NCI-H2107 (cell line): ENCODE data around the gene NRM.
"Not testable (repeated sequence)": the region's sequence is repeated elsewhere in the genome, so short reads cannot be mapped to it uniquely, and the experiment has no call there.

ENCODE experiments used
- DNase-seq: peaks from one replicate; lab custom pipeline; 2025; lab: John Stamatoyannopoulos, UW

NRM gene

DNA sequence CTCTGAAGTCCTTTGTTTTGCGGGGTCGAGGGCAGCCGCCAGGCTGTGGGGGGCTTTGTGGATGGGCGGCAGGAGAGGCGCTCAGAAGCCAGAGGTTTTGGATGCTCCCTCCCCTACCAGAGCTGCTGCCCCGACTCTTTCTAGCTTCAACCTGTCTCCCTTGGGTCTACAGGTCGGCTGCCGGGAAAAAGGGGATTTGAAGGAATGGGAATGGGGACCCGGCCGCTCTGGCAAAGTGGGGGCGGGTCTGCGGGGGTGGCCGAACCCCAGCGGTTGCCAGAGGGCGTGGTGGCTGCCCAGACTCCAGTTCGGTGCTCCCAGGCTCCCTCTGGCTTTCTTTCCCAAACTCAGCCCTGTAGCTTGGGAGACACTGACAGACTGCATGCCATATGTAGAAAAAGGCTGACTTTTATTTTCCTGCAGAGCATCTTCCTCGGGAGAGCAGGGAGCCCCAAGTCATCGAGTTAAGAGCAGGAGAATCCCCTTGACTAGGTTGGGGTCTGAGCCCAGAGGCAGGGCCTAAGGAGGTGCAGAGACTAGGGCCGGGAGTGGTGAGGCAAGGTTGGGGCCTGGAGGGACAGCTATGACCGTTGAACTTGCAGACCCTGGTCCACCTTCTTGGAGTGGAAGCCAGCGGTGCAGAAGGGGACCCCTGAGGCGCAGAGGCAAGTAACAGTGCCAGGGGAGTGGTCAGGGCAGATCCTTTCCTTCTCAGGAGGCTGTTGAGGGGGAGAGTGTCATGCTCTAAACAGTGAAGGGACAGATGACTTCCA, 2.9 kb downstream of the NRM start:
- DNase-seq: no peak

DNA sequence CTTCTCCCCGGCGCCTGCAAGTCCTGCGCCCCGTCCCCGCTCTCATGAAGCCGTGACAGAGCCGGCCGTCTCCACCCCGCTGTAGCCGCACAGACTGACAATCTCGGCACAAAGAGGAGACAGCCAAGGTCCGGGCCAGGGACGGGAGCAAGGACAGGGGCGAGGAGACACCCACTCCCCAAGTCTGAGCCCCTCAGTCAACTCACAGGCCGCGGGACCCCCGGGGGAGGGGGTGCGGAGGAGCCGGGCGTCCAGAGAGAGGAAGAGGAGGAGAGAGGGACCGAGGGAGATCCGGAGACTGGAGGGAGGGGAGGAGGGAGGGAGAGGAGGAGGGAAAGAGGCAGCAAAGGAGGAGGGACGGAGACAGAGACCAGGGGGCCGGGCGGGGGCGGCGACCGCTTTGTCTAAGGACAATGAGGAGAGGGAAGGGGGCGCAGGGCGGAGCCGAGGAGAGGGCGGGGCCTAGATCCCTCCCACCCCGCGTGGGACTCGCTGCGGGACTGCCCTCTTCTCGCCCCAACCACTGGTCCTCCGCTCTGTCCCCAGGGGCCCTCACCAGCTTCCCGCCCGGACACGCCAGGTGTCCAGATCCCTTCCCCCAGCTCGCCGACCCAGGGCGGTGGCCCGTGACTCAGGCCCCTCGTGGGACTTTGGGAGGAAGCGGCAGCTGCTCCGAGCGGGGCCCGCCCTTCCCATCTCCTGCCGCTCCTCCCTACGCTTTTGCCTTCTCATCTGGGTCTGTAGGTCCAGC, 3.7 kb downstream of the NRM start:
- peak; percentile 23 for DNase-seq

GRCh38 chr6:30686009-30686907, 4.5 kb downstream of the NRM start, which contains the start of gene PPP1R18:
Gene PPP1R18 (minus strand): TSS chr6:30686645. CDS start chr6:30686018, 627 bp downstream.
- no peak for DNase-seq

DNA sequence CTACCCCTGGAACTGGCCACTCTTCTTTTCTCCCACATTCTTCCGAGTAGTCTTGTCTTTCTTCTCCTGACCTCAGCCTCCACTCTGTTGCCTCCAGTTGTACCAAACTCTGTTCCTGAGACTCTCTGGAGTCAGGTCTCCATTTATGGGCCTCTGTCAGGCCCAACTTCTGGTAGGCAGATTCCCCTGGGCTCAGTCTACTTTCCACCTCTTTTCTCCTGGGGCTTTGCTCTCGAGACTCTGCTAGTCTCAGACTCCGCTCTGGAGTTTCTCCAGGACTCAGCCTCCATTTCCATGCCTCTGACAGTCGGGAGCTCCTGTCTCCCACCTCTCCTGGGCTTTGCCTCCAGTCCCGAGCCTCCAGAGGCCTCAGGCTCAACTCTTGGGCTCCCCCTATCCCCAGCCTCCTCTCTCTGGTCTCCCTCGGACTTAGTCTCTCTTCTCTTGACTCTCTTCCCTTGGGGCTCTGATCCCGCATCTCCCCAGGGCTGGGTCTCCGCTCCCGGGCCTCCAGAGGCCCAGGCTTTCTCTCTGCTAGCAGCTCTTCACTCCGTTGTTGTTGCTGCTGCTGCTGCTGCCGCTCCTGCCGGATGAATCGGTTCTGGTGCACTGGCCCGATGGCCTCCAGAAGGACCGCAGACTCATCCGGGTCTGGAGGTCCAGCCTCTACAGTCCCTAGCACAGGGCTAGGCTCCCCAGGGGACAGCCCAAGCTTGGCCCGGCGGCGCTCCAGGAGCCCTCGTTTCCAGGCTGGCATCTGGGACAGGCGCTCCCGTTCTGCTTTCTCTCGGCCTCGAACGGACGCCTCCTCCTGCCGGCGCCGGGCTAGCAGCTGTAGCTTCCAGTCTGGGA, 5.4 kb downstream of the NRM start:
- no peak for DNase-seq

DNA sequence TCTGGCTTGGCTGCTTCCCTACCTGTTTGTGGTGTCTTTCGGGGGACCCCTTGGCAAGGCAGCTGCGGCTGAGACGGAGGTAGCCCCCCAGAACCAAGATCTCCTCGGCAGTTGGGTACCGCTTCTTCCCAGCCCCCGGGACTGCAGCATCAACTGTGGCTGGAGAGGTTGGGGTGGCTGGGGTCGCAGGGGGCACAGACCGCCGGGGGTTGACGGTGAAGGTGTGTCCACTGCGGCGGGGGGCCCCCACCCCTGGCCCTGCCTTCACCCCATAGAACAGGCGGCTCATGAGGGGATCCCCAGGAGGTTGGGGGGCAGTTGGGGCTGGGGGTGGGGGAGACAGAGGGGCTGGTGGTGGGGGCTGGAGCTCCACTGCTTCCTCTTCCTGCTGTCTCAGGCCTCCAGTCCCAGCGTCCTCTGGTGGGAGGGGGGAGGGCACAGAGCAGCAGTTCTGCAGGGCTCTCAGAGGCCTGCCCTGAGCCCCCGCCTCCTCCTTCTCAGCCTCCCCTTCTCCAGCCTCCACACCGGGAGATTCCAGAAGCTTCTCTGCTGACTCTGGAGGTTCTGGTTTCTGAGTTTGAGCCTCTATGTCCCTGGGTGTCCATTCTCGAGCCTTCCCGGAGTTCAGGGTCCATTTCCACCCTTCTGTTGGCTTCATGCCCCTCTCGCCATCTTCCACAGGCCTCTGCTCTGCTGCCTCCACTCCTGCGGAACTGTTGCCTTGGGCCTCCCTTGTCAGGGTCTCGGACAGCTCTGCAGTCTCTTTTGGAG, 6.2 kb downstream of the NRM start:
- DNase-seq: no peak

DNA sequence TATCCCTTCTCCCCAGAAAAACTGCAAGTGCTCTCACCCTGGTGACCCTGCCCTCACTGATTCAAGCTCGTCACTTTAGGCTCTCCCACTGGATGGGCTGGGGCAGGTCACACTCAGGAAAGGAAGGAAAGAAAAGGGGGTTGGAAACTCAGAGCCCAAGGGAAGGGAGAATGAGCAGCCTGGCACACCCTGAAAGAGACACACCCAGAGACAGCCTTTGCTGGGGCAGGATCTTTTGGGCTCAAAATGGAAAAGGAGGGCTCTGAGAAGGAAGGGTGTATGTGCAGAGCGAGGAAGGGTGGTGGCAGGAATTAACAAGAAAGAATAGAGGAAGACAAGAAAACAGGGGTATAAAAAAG, 6.8 kb downstream of the NRM start:
- no peak for DNase-seq

GRCh38 chr6:30683183-30683979, 7.4 kb downstream of the NRM start:
- DNase-seq: no peak

- no peak for DNase-seq
Observed at GRCh38 chr6:30682143-30683117, 8.4 kb downstream of the NRM start.

DNA sequence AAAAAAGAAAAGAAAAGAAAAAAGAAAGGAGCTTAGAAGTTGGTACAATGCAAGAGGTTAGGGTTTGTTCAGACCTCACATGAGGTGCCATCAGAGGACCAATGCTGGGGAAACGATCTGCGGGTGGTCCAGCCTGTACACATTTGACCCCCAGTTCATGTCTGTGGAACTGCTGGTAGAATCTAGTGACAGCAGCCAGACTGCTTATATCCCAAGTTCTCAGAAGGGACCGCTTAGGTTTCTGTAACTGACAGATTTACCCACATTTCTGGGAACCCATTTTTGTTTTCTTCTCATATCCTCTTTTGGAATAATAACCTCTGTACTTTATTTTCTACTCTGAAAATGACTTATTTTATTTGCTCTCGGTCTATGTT, 9.0 kb downstream of the NRM start:
- DNase-seq: no peak

DNA sequence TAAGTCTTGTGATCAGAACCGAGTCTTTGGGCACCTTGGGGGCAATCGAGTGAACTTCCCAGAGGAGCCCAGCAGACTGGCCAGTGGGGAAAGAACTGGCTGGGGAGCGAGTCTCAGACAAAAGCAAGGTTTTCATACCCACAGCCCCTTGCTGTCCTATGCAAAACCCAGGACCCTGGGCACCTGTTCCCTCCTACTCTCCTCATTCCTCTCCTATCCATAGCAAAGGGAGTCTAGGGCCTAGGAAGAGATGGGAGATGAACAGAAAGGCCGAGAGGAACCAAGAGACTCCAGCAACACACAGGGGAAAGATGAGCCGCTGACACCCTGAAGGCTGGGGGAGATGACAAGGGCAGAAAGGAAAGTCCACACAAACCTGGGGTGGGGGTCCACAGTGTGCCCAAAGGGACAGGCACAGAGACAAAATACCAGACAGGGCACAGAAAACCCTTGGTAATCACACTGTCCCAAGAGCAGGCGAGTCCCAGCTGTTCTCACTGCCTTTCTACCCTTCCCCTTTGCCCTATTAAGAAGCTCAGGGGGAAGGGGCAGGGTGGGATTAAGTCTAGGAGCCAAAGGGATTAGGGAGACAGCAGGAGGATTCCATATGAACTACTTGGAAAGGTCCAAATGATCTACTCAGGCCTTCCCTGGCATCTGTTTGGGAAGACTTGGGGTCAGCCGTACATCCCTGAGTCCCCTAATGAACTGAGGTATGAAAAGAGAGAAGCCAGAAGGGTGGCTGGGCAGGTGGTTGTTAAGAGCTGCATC, 10.8 kb downstream of the NRM start:
- DNase-seq: no peak

GRCh38 chr6:30678964-30679726, 11.6 kb downstream of the NRM start:
- DNase-seq: peak; percentile 43

DNA sequence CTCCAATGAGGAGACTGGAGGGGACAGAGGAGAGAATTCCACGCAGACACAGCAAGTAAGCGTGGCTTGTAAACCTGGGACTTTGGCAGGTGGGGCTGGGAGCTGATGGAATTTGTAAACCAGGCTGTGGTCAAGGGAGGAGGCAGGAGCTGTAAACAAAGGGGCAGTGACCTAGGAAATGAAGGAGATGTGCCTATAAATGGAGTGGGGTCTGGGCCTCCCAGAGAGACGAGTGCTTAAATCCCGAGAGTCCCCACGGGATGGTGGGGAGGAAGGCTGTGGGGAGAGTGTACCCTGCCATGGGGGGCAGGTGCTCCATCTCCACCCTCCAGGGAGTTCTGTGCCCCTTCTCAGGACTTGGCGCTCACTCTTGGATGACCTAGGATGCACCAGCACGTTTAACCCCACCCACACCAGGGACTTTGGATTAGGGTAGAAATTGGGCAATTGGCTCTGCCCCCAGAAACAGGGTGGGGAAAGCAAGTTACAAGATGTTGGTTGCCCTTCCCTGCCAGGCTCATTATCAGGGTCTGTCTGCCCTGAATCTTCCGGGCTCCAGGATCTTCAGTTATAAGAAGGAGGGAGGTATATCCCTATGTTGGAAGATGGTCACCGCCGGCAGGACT, 14.0 kb downstream of the NRM start:
- no peak for DNase-seq

- peak; percentile 66 for DNase-seq
Observed at GRCh38 chr6:30672445-30673253, 18.1 kb downstream of the NRM start, which contains the start of gene DHX16. Gene DHX16 (minus strand): TSS chr6:30673006. CDS start chr6:30672841, 165 bp downstream.

DNA sequence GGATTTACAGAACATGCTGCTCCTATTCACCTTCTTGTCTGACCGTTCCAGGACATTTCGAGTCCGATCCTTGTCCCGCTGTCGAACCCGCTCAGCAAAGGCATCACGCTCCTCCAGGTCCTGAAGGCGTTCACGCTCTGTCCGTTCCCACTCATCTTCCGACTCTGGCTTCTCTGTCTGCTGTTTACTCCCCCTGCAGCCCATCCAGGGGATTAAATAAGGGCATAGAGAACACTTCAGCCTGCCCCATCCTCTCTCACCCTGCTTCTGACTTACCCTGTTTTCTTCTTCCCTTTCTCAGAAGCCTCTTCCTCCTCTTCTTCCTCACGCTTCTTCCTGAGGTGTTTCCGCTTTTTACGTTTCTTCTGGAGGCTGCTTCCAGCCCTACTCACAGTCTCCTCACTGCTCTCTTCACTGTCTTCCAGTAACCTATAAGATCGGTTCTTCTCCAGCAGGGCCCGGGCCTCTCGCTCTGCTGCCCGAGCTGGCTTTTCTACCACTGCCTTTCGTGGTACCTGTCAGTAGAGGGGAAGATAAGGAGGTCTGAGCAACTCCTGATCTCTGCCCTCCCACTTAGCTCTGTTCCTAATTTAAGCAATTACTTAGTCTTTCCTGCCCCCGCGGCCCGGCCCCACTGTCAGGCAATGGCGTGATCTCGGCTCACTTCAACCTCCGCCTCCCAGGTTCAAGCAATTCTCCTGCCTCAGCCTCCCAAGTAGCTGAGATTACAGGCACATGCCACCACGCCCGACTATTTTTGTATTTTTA, 19.8 kb downstream of the NRM start:
- no peak for DNase-seq

DNA sequence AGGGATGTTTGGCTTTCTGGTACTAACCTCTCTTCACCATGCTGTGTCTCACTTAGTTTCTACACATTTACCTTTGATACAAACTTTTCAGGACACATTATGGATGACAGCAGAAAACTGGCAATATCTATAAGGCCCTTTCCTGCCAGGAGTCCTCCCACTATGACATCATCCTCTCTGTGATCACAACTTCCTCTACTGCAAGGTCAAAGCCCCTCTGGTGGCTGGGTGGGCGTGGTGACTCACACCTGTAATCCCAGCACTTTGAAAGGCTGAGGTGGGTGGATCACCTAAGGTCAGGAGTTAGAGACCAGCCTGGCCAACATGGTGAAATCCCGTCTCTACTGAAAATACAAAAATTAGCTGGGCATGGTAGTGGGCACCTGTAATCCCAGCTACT, 24.5 kb downstream of the NRM start:
- DNase-seq: not testable (repeated sequence)
